ENCODE measurements around the gene CNN3. TPM values are rescaled to one million over a fixed set of nuclear protein-coding genes. Genes with fewer than 3 reads are reported as not detected.
A peak's percentile ranks its signal among the peaks of the same experiment; 100 is the strongest.

Gene CNN3
- total RNA-seq, 1 donor: 316 TPM

DNA sequence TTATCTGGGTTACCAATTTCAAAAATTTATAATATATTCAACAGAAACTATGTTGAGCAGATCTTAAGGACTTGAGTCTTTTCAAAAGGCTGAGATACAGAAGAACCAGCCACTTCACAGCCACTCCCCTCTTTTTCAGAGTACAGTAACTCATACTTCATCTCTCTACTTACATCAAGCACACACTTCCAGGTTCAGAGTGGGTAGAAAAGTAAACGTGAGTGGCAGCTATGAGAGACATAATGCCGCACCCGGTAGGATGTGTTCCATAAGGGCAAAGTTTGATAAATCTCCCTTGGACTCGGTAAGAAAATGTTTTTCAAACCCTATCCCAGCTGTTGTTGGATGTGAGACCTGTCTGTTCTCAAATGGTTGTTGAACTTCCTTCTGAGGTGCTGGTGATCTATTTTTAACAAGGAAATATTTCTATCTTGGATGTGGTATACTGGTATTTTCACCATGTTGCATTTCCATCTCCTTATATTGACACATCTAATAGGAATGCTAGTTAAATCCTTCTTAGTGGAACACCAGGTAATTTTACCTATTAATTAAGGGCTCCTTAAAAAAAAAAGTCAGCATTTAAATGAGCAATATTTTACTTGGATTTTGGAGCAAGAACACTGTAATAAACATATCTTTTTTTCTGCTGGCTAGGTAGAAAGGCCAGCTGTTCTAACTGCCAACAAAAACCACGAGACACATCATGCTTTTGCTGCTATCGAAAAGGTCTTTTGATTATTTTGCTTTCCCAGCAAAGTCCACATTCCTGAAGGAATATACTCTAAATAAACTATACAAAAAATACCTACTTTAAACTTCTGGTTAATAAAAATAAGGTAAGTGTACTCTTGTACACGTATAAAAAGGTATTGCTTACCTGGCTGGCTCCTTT lies 28.2 kb downstream of the CNN3 start:
- no peaks in the 10 kb centered on the region for H3K9me3 ChIP-seq (ENCODE audit: low read depth, low read length)
- TF ChIP-seq, protein P1, sequence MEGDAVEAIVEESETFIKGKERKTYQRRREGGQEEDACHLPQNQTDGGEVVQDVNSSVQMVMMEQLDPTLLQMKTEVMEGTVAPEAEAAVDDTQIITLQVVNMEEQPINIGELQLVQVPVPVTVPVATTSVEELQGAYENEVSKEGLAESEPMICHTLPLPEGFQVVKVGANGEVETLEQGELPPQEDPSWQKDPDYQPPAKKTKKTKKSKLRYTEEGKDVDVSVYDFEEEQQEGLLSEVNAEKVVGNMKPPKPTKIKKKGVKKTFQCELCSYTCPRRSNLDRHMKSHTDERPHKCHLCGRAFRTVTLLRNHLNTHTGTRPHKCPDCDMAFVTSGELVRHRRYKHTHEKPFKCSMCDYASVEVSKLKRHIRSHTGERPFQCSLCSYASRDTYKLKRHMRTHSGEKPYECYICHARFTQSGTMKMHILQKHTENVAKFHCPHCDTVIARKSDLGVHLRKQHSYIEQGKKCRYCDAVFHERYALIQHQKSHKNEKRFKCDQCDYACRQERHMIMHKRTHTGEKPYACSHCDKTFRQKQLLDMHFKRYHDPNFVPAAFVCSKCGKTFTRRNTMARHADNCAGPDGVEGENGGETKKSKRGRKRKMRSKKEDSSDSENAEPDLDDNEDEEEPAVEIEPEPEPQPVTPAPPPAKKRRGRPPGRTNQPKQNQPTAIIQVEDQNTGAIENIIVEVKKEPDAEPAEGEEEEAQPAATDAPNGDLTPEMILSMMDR (IDR thresholded peaks at IDR 0.05; ENCODE audit: extremely low read depth, low read depth, low read length): no peak
- no peak overlapping the region for H2AFZ ChIP-seq (ENCODE audit: low read length)
- H3K27me3 ChIP-seq (ENCODE audit: insufficient read depth, low read length): no peaks in the 10 kb centered on the region
- no peak for DNase-seq (ENCODE audit: insufficient read length, low spot score, missing footprints)
- H3K4me2 ChIP-seq (ENCODE audit: insufficient read depth, low read length): no peak overlapping the region
- no peak overlapping the region for H3K4me3 ChIP-seq (ENCODE audit: insufficient read depth, low read length)
- H3K4me1 ChIP-seq (ENCODE audit: insufficient read depth, low read length): peaks cover 21% of the 10 kb centered on the region
- H3K79me2 ChIP-seq (ENCODE audit: insufficient read depth, low read length): peaks cover 40% of the 10 kb centered on the region
- H4K20me1 ChIP-seq (ENCODE audit: insufficient read depth, low read length): peaks cover 9% of the 10 kb centered on the region
- H3K27ac ChIP-seq (ENCODE audit: low read depth, low read length): peak overlapping the region; percentile 54
- H3K36me3 ChIP-seq (ENCODE audit: insufficient read depth, low read length): peaks cover 85% of the 10 kb centered on the region

GRCh38 chr1:94895518-94895917 lies 31.4 kb downstream of the CNN3 start:
- TF ChIP-seq, protein P1 (IDR thresholded peaks at IDR 0.05; ENCODE audit: extremely low read depth, low read depth, low read length): no peak
- H3K9me3 ChIP-seq (ENCODE audit: low read depth, low read length): no peaks in the 10 kb centered on the region
- H3K27me3 ChIP-seq (ENCODE audit: insufficient read depth, low read length): no peaks in the 10 kb centered on the region
- H3K4me1 ChIP-seq (ENCODE audit: insufficient read depth, low read length): peaks cover 18% of the 10 kb centered on the region
- no peak overlapping the region for H3K27ac ChIP-seq (ENCODE audit: low read depth, low read length)
- no peak overlapping the region for H3K4me2 ChIP-seq (ENCODE audit: insufficient read depth, low read length)
- H2AFZ ChIP-seq (ENCODE audit: low read length): no peak overlapping the region
- peaks cover 68% of the 10 kb centered on the region for H3K36me3 ChIP-seq (ENCODE audit: insufficient read depth, low read length)
- H4K20me1 ChIP-seq (ENCODE audit: insufficient read depth, low read length): no peaks in the 10 kb centered on the region
- no peak for DNase-seq (ENCODE audit: insufficient read length, low spot score, missing footprints)
- H3K79me2 ChIP-seq (ENCODE audit: insufficient read depth, low read length): peaks cover 13% of the 10 kb centered on the region
- H3K4me3 ChIP-seq (ENCODE audit: insufficient read depth, low read length): no peak overlapping the region

GRCh38 chr1:94894630-94895029 lies 32.3 kb downstream of the CNN3 start:
- no peak for DNase-seq (ENCODE audit: insufficient read length, low spot score, missing footprints)
- H3K4me2 ChIP-seq (ENCODE audit: insufficient read depth, low read length): no peak overlapping the region
- H3K4me3 ChIP-seq (ENCODE audit: insufficient read depth, low read length): no peak overlapping the region
- H3K9me3 ChIP-seq (ENCODE audit: low read depth, low read length): no peaks in the 10 kb centered on the region
- H3K36me3 ChIP-seq (ENCODE audit: insufficient read depth, low read length): peaks cover 59% of the 10 kb centered on the region
- H4K20me1 ChIP-seq (ENCODE audit: insufficient read depth, low read length): no peaks in the 10 kb centered on the region
- H3K79me2 ChIP-seq (ENCODE audit: insufficient read depth, low read length): peaks cover 8% of the 10 kb centered on the region
- no peaks in the 10 kb centered on the region for H3K27me3 ChIP-seq (ENCODE audit: insufficient read depth, low read length)
- no peak overlapping the region for H2AFZ ChIP-seq (ENCODE audit: low read length)
- no peak overlapping the region for H3K27ac ChIP-seq (ENCODE audit: low read depth, low read length)
- TF ChIP-seq, protein P1 (IDR thresholded peaks at IDR 0.05; ENCODE audit: extremely low read depth, low read depth, low read length): no peak
- H3K4me1 ChIP-seq (ENCODE audit: insufficient read depth, low read length): peaks cover 11% of the 10 kb centered on the region

DNA sequence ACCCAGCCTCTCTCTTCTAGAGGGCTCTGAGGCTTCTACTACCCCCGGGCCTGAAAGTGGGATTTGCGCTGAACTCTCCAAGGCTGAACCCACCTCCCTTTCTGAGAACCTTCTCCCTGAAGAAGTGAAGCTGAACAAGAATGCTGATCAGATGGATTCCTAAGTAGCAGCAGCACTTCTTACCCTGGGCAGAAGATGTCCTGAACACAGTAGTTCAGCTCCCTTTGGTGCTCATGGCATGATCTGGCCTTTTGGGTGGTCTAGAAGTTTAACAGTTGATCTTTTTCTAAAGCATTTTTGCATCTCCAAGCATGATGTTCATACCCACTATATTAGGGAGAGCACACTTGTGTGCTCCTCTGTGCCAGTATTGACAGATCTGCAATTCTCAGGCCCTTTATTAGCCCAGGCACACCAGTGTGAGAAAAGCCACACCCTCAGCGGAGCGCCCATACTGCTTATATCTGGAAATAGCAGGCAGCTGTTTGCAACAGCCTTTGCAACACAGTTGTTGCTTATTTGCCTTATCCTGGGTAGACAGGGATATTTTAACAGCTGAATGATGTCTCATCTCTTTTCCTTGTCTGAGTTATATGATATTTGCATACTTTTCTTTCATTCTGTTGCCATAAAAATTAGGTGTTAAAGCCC lies 34.2 kb downstream of the CNN3 start:
- Histone ChIP-seq H3K79me2 (ENCODE audit: insufficient read depth, low read length) (peaks cover 6% of the 10 kb centered on the region), H3K27ac (ENCODE audit: low read depth, low read length) (no peak overlapping the region), H3K36me3 (ENCODE audit: insufficient read depth, low read length) (peaks cover 40% of the 10 kb centered on the region), H3K4me1 (ENCODE audit: insufficient read depth, low read length) (no peaks in the 10 kb centered on the region), H4K20me1 (ENCODE audit: insufficient read depth, low read length) (no peaks in the 10 kb centered on the region), H2AFZ (ENCODE audit: low read length) (no peak overlapping the region), H3K9me3 (ENCODE audit: low read depth, low read length) (no peaks in the 10 kb centered on the region), H3K4me2 (ENCODE audit: insufficient read depth, low read length) (no peak overlapping the region), H3K4me3 (ENCODE audit: insufficient read depth, low read length) (no peak overlapping the region), H3K27me3 (ENCODE audit: insufficient read depth, low read length) (no peaks in the 10 kb centered on the region)
- DNase-seq (ENCODE audit: insufficient read length, low spot score, missing footprints): no peak
- TF ChIP-seq, protein P1 (IDR thresholded peaks at IDR 0.05; ENCODE audit: extremely low read depth, low read depth, low read length): no peak

Data from osteoblast (primary cell).